ENCODE measurements around the gene PLXNB1. TPM values are rescaled to one million over a fixed set of nuclear protein-coding genes. Genes with fewer than 3 reads are reported as not detected.
A peak's percentile ranks its signal among the peaks of the same experiment; 100 is the strongest.
"Not testable (repeated sequence)": the region's sequence is repeated elsewhere in the genome, so short reads cannot be mapped to it uniquely, and the experiment has no call there.

Gene PLXNB1
- total RNA-seq, 1 donor from 2014 or later = 50.8 TPM

- DNase-seq (peak; percentile 5), ATAC-seq (no peak)
- intact Hi-C loops (cut with micrococcal nuclease) = no loop called here
These were observed 18.8 kb downstream of the PLXNB1 start for GRCh38 chr3:48411041-48411588.

GRCh38 chr3:48410205-48411040 lies 19.5 kb downstream of the PLXNB1 start:
- DNase-seq (peak; percentile 18), ATAC-seq (no peak)
- intact Hi-C loops (cut with micrococcal nuclease) = no loop called here

- intact Hi-C loops (cut with micrococcal nuclease) = no loop called here
- peak; percentile 20 for DNase-seq
- ATAC-seq = no peak
These were observed 20.3 kb downstream of the PLXNB1 start for GRCh38 chr3:48409291-48410201.

- peak; percentile 7 for DNase-seq
- intact Hi-C loops (cut with micrococcal nuclease) = no loop called here
- ATAC-seq = no peak
These were observed 21.0 kb downstream of the PLXNB1 start for GRCh38 chr3:48408823-48409281.

GRCh38 chr3:48407542-48408099 lies 22.3 kb downstream of the PLXNB1 start:
- ATAC-seq = no peak
- peak; percentile 4 for DNase-seq
- intact Hi-C loops (cut with micrococcal nuclease) = no loop called here

DNA sequence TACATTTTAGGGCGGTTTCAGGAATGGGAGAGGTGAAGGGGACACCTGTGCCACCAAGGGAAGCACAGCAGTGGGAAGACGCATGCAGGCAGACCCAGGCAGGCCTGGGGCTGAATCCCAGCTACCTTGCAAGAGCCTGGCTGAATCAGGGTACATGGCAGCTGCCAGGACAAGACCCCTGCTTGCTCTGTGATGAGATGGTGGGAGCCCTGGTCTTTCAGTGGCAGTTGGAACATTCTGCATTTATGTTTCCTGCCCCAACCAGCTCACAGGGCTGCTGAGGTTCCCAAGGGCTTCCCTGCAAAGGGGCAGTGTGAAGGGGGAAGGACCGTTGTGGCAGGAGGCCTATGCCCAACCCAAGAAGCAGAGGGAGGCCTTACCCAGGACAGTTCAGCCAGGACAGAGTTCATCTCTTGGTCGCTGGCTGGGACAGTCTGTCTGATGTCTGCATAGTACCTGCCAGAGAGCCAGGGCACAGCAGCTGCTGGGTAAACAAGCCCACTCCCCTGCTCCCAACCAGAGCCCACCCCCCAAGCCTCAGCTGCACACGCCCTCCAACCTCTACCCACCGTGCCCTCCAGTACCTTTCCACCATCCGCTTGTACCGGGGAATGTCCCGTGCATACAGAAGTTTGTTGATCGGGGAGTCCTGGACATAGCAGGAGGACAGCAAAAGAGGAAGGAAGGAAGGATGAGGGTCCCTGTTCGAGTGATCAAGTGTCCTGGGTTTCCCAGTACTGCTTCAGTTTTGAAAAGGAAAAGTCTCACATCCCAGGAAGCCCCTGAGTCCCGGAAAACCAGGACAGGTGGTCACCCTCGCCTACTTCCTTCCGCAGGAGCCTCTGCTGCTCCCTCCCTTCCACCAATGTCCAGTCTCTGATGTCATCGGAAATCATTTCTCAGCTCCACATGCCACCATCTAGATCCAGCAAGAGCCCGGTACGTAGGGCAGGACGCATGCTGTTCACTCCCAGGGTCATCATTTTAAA lies 23.1 kb downstream of the PLXNB1 start:
- ATAC-seq (no peak), DNase-seq (peak; percentile 8)
- intact Hi-C loops (cut with micrococcal nuclease) = no loop called here

- DNase-seq = no peak
- intact Hi-C loops (cut with micrococcal nuclease) = no loop called here
- ATAC-seq = no peak
These were observed 23.9 kb downstream of the PLXNB1 start for GRCh38 chr3:48405971-48406370.

- intact Hi-C loops (cut with micrococcal nuclease) = no loop called here
- no peak for DNase-seq
These were observed 24.5 kb downstream of the PLXNB1 start for GRCh38 chr3:48405343-48405881.

GRCh38 chr3:48404440-48405342 lies 25.2 kb downstream of the PLXNB1 start:
- no peak for ATAC-seq
- intact Hi-C loops (cut with micrococcal nuclease) = no loop called here
- no peak for DNase-seq

More at GRCh38 chr3:48405343-48405881, 24.5 kb downstream of the PLXNB1 start:
- no peak for ATAC-seq

GRCh38 chr3:48403533-48404439 lies 26.1 kb downstream of the PLXNB1 start:
- ATAC-seq = no peak
- intact Hi-C loops (cut with micrococcal nuclease) = no loop called here
- no peak for DNase-seq

DNA sequence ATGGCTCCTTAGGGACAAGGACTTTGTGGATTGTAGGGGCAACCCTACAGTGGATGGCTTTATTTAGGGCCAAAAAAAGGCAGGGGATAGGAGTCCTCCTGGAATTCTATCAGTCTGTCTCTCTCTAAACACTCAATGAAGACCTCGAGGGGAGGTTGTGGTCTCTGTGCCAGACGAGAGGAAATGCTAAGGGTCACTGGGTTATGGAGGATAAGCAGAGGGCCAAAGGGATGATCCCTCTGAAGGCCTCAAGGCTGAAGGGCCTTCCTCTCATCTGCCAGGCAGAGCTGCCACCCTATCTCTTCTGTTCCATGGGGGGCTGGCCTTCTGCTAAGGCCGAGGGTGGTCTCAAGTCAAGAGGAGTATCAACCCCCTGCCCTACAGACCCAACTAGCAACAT lies 27.0 kb downstream of the PLXNB1 start:
- intact Hi-C loops (cut with micrococcal nuclease) = no loop called here
- ATAC-seq (no peak), DNase-seq (no peak)

- intact Hi-C loops (cut with micrococcal nuclease) = no loop called here
- DNase-seq (peak; percentile 65), ATAC-seq (peak; percentile 60)
These were observed 27.6 kb downstream of the PLXNB1 start for GRCh38 chr3:48402281-48402732.

DNA sequence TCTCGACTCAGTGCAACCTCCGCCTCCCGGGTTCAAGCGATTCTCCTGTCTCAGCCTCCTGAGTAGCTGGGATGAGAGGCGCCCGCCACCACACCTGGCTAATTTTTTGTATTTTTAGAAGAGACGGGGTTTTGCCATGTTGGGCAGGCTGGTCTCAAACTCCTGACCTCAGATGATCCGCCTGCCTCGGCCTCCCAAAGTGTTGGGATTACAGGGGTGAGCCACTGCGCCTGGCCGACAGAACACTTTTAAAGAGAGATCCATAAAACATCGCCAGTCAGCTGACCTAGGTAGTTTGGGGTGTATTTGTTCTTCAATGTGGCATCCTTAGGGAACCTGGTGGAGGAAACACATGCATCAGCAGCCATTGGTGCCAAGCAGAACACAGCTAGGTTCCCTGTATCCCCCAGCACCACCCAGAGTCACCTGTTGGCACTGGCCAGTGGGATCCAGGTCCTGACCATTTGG lies 28.4 kb downstream of the PLXNB1 start:
- DNase-seq; intact Hi-C loops (cut with micrococcal nuclease); ATAC-seq: not testable (repeated sequence)

- intact Hi-C loops (cut with micrococcal nuclease) = no loop called here
- DNase-seq (no peak), ATAC-seq (peak; percentile 74)
These were observed 29.0 kb downstream of the PLXNB1 start for GRCh38 chr3:48400824-48401433.

Measured in left ventricle myocardium superior (tissue), 1 donor.